ENCODE results near the gene PRKAG2.

DNA sequence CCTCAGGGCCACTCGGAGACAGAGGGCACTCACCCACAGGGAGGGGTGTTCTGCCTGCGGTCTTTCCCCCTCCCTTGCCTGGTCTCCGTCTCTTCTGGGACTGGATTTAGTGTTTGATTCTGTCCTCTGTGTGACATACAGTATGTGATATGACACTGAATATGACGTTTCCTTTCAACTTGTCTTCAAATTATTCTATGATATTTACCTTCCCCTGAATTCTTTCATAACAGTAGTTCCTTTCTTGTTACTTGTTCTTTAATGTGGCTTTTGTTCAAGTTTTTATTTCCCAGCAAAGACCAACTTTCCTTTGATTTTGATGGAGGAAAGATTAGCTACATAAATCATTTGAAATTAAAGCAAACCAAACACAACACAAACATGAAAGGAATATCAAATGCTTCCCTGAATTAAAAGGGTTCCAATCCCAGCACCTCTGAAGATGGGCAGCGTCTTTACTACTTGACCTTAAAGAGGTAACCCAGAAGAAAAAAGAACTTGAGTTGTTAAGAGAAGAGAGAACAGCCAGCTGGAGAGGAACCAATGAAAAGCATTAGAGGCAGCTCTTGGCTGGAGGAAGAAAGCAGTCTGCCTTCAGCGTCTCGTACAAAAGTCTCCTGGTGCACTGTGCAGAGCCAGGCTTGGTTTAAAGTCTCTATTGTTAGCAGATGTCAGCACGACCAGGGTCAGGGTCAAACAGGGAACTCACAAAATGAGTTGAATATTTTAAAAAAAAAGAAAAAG lies 338.9 kb downstream of the PRKAG2 start:
- no peak for TF ChIP-seq CTCF (IDR thresholded peaks at IDR 0.05; ENCODE audit: low read depth, low read length)
- no peak for TF ChIP-seq MAX (IDR thresholded peaks at IDR 0.05; ENCODE audit: low read depth, low read length)
- TF ChIP-seq POLR2A (IDR thresholded peaks at IDR 0.05; ENCODE audit: extremely low read depth, insufficient read length) = no peak

All from NB4 (cell line).